Panc1 (cell line): ENCODE measurements around the gene GMDS. TPM values are rescaled to one million over a fixed set of nuclear protein-coding genes. Genes with fewer than 3 reads are reported as not detected.
A peak's percentile ranks its signal among the peaks of the same experiment; 100 is the strongest.

Experiments used
- ATAC-seq: fragments of 200-7000 bp; cut with Tn5 transposase; 2 replicates; pipeline ENCODE4 v1.9.1; 2020; ENCODE audit warnings: mild to moderate bottlenecking, moderate library complexity
- BruUV-seq: library from RNA; stranded (reverse); fragments of 400-500 nt; replicated peaks from 2 replicates; lab custom pipeline; 2021; lab: Mats Ljungman, UMichigan
- CTCF ChIA-PET: fragments of 300-600 bp; sonication (Branson Sonifier 250); formaldehyde crosslinking; loops from one replicate; lab custom pipeline; 2022; ENCODE audit warnings: antibody characterized with exemption; lab: Charles Lee
- POLR2A ChIA-PET: fragments of 300-600 bp; sonication (Branson Sonifier 250); formaldehyde crosslinking; loops from one replicate; lab custom pipeline; 2022; ENCODE audit warnings: antibody characterized with exemption; lab: Charles Lee
- DNase-seq: peaks from one replicate; pipeline ENCODE4 v3.0.0-alpha.2; 2010; ENCODE audit warnings: low read depth, low spot score
- H3K27ac ChIP-seq: 2 replicates; pipeline ENCODE4 v1.5.1; 2011; ENCODE audit warnings: mild to moderate bottlenecking, low read length, inconsistent platforms
- H3K27me3 ChIP-seq: fragments of 200-500 bp; sonication (Bioruptor generic); 2 replicates; pipeline ENCODE4 v1.6.0; 2014; ENCODE audit warnings: low read length, inconsistent platforms; ENCODE audit not compliant: control insufficient read depth, insufficient read depth
- H3K36me3 ChIP-seq: fragments of 200-500 bp; sonication (Bioruptor generic); 2 replicates; pipeline ENCODE4 v1.5.1; 2014; ENCODE audit warnings: inconsistent platforms, mild to moderate bottlenecking, low read length, moderate library complexity; ENCODE audit not compliant: control insufficient read depth, insufficient read depth
- H3K4me1 ChIP-seq: 2 replicates; pipeline ENCODE4 v1.5.1; 2011; ENCODE audit warnings: inconsistent platforms, mild to moderate bottlenecking, low read length, moderate library complexity; ENCODE audit not compliant: control insufficient read depth, insufficient read depth
- H3K4me3 ChIP-seq, 2 experiments: 2 replicates each; pipeline ENCODE4 v1.5.1; 2011 to 2012; ENCODE audit warnings: low read depth in 2 of 2, low read length in 2 of 2, mild to moderate bottlenecking in 2 of 2, inconsistent platforms in 1 of 2, moderate library complexity in 1 of 2
- H3K9me3 ChIP-seq: fragments of 200-500 bp; sonication (Bioruptor generic); 2 replicates; pipeline ENCODE4 v1.5.1; 2014; ENCODE audit warnings: low read depth, mild to moderate bottlenecking, inconsistent platforms, low read length, moderate library complexity; ENCODE audit not compliant: control insufficient read depth, insufficient read depth
- CTCF ChIP-seq: fragments of 450-650 bp; IDR thresholded peaks from 2 replicates; pipeline ENCODE4 v1.5.1; 2017; ENCODE audit warnings: mild to moderate bottlenecking
- POLR2AphosphoS5 ChIP-seq: IDR thresholded peaks from 2 replicates; pipeline ENCODE4 v1.6.1; 2012; ENCODE audit warnings: mild to moderate bottlenecking, low read depth, low read length, moderate library complexity
- REST ChIP-seq, 2 experiments: IDR thresholded peaks; 2 replicates each; pipeline ENCODE4 v1.6.1; 2011 to 2012; ENCODE audit warnings: low read depth in 2 of 2, control low read depth in 1 of 2, low read length in 1 of 2, mild to moderate bottlenecking in 1 of 2, moderate library complexity in 1 of 2; ENCODE audit not compliant: insufficient read depth in 1 of 2
- SIN3A ChIP-seq: IDR thresholded peaks from 2 replicates; pipeline ENCODE4 v1.6.1; 2012; ENCODE audit warnings: low read depth, mild to moderate bottlenecking, low read length, moderate library complexity, borderline replicate concordance; ENCODE audit not compliant: insufficient read depth
- TCF7L2 ChIP-seq: IDR thresholded peaks from 2 replicates; pipeline ENCODE4 v1.6.1; 2011; ENCODE audit warnings: mild to moderate bottlenecking, low read depth, low read length, inconsistent platforms
- in situ Hi-C: cut with HindIII; loops from 2 replicates; pipeline ENCODE4 v1.10.0; 2016; ENCODE audit warnings: low sequenced_read_pairs, low pct_unique_long_range_greater_than_20kb
- intact Hi-C: fragments of 100-400 bp; cut with micrococcal nuclease; formaldehyde crosslinking; loops from one replicate; pipeline ENCODE4 v1.10.0; 2022; ENCODE audit not compliant: unreplicated experiment
- total RNA-seq: library from RNA; stranded (reverse); gene quantifications from one replicate; pipeline ENCODE4 v1.2.1, GENCODE V29; 2021; ENCODE audit not compliant: unreplicated experiment

The GMDS gene
- total RNA-seq, 1 experiment from 2014 or later: 9.8 TPM

GRCh38 chr6:1609648-1610496 lies 635.5 kb downstream of the GMDS start, which contains the start of gene FOXC1:
Gene FOXC1, plus strand, starts transcription at chr6:1609915. Its CDS starts 531 bp downstream, at chr6:1610446.
- in situ Hi-C loops (no loop called here), intact Hi-C loops (no loop called here)
- Histone ChIP-seq H3K9me3 (no peaks in the 10 kb centered on the region), H3K4me1 (peaks cover 13% of the 10 kb centered on the region), H3K27ac (peak within 1 kb of the TSS; percentile 70; the same call in 1 of the 2 replicates), H3K4me3 (peak within 1 kb of the TSS; percentile 62 to 79), H3K27me3 (peaks cover 3% of the 10 kb centered on the region; the same call in 1 of the 2 replicates), H3K36me3 (no peaks in the 10 kb centered on the region)
- TF ChIP-seq CTCF: no peak
- TF ChIP-seq POLR2AphosphoS5: peak; percentile 65; the same call in 1 of the 2 replicates
- TF ChIP-seq SIN3A: no peak
- BruUV-seq: no TSS peak
- ChIA-PET POLR2A (no interaction called here), CTCF (interaction anchor here (0.6 kb wide), 1 partner anchor 687 kb away, joined by 3 read pairs; no protein-coding TSS in a partner anchor)
- DNase-seq: peak; percentile 55
- ATAC-seq: peak; percentile 85

GRCh38 chr6:1609041-1609647 lies 636.3 kb downstream of the GMDS start:
- peak; percentile 8 for ATAC-seq
- intact Hi-C loops: no loop called here

More at GRCh38 chr6:1609041-1609647, 636.3 kb downstream of the GMDS start:
- Histone ChIP-seq H3K36me3 (no peaks in the 10 kb centered on the region), H3K9me3 (no peaks in the 10 kb centered on the region), H3K27ac (peak overlapping the region; percentile 70; the same call in 1 of the 2 replicates), H3K4me3 (peak overlapping the region; percentile 62 to 69), H3K4me1 (peaks cover 13% of the 10 kb centered on the region), H3K27me3 (peaks cover 3% of the 10 kb centered on the region; the same call in 1 of the 2 replicates)
- BruUV-seq: no TSS peak
- no peak for DNase-seq
- ChIA-PET POLR2A (interaction anchor here (0.6 kb wide), 1 partner anchor 584 kb away, joined by 5 read pairs; no protein-coding TSS in a partner anchor), CTCF (no interaction called here)
- TF ChIP-seq SIN3A: no peak
- TF ChIP-seq POLR2AphosphoS5: no peak
- no peak for TF ChIP-seq REST (IDR thresholded peaks at IDR 0.05; ENCODE audit: insufficient read depth in 1 of 2, low read depth in 2 of 2, low read length in 1 of 2)
- no peak for TF ChIP-seq TCF7L2
- TF ChIP-seq CTCF: no peak
- in situ Hi-C loops: no loop called here
